ENCODE data around the gene UCKL1.
"Not testable (repeated sequence)": the region's sequence is repeated elsewhere in the genome, so short reads cannot be mapped to it uniquely, and the experiment has no call there.

UCKL1 gene

DNA sequence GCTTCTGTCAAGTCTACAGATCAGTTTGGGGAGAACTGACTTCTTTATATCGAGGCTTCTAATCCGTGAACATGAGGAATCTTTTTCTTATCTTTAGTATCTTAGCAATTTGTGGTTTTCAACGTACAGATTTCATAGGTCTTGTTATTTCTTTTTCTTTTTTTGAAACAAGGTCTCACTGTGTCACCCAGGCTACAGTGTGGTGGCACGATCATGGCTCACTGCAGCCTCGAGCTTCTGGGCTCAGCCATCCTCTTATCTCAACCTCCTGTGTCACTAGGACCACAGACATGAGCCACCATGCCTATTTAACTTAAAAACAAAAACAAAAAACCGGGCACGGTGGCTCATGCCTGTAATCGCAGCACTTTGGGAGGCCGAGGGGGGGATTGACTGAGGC is 32.0 kb downstream of the UCKL1 start:
- no peak for DNase-seq (ENCODE audit: low read depth)
- TF ChIP-seq, protein P1, sequence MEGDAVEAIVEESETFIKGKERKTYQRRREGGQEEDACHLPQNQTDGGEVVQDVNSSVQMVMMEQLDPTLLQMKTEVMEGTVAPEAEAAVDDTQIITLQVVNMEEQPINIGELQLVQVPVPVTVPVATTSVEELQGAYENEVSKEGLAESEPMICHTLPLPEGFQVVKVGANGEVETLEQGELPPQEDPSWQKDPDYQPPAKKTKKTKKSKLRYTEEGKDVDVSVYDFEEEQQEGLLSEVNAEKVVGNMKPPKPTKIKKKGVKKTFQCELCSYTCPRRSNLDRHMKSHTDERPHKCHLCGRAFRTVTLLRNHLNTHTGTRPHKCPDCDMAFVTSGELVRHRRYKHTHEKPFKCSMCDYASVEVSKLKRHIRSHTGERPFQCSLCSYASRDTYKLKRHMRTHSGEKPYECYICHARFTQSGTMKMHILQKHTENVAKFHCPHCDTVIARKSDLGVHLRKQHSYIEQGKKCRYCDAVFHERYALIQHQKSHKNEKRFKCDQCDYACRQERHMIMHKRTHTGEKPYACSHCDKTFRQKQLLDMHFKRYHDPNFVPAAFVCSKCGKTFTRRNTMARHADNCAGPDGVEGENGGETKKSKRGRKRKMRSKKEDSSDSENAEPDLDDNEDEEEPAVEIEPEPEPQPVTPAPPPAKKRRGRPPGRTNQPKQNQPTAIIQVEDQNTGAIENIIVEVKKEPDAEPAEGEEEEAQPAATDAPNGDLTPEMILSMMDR (conservative IDR thresholded peaks at IDR 0.05; ENCODE audit: low read length), result no peak
- no peak overlapping the region for H3K4me3 ChIP-seq (ENCODE audit: low read length)

DNA sequence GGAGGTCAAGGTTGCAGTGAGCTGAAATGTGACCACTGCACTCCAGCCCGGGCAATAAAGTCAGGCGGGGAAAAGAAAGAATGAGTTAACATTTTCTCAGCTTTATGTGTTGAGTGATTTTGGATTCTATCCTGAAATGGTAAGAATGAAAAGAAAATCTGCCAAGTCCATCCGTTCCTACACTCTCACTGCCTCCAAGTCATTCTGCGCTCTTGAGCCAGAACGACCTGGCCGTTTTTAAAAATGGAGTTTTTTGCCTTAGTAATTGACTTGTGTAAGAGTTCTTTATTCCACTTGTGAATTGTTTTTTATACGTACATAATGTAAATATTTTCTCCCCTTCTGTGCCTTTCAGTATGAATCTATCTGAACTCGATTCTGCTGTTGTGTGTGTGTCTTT is 32.6 kb downstream of the UCKL1 start:
- TF ChIP-seq, protein P1 (conservative IDR thresholded peaks at IDR 0.05; ENCODE audit: low read length), result no peak
- H3K4me3 ChIP-seq (ENCODE audit: low read length), result no peak overlapping the region
- DNase-seq (ENCODE audit: low read depth), result no peak

DNA sequence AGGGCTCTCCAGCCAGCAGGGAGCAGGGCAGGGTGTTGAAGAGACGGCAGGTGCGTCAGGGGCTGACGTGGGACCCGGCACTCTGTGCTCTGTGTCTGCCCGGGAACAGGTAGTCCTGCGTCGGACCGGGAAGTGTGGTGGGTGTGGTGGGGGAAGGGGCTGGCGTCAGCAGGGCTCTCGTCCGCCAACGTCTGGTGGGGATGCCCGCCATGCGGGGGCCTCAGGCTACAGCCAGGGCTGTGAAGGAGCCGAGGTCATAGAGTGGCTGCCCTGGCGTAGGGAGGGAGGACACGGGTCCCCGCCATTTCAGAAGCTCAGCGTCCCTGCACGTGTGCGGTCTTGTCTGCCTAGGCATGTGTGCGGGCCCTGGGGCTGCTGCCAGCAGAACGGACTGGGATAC is 36.0 kb downstream of the UCKL1 start:
- TF ChIP-seq, protein P1 (conservative IDR thresholded peaks at IDR 0.05; ENCODE audit: low read length), result no peak
- no peak overlapping the region for H3K4me3 ChIP-seq (ENCODE audit: low read length)
- no peak for DNase-seq (ENCODE audit: low read depth)

DNA sequence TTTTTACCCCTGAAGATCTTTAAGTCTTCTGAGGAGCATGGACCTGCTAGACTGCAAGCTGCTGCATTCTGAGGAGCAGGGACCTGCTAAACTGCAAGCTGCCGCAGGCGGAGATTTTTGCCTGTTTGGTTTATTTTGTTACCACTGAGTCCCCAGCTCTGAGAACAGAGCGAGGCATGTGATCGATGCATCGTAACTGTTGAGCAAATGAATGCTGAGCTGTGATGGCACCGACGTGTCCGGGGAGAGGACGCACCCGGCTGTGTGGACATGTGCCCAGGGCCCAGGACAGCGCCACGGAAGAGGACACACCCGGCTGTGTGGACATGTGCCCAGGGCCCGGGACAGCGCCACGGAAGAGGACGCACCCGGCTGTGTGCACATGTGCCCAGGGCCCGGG is 37.1 kb downstream of the UCKL1 start:
- no peak for DNase-seq (ENCODE audit: low read depth)
- TF ChIP-seq, protein P1 (conservative IDR thresholded peaks at IDR 0.05; ENCODE audit: low read length), result no peak
- H3K4me3 ChIP-seq (ENCODE audit: low read length), result no peak overlapping the region

DNA sequence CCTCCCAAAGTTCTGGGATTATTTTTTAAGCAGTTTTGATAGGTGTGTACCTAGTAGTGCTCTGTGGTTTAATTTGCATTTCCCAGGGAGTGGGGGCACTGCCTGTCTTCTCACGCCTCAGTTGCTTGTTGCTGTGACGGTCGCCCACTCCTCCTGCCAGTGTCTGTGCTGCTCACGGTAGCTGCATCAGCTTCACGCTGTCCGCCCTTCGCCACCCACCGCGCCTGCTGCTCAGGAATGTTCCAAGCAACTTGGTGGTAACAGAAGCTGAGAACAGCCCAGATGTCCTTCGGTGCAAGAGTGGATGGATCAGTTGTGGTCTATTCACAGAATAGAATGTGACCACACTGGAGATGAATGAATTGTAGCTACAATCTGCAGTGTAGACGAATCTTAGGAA is 38.4 kb downstream of the UCKL1 start:
- TF ChIP-seq, protein P1 (conservative IDR thresholded peaks at IDR 0.05; ENCODE audit: low read length), result no peak
- no peak for DNase-seq (ENCODE audit: low read depth)
- no peak overlapping the region for H3K4me3 ChIP-seq (ENCODE audit: low read length)

DNA sequence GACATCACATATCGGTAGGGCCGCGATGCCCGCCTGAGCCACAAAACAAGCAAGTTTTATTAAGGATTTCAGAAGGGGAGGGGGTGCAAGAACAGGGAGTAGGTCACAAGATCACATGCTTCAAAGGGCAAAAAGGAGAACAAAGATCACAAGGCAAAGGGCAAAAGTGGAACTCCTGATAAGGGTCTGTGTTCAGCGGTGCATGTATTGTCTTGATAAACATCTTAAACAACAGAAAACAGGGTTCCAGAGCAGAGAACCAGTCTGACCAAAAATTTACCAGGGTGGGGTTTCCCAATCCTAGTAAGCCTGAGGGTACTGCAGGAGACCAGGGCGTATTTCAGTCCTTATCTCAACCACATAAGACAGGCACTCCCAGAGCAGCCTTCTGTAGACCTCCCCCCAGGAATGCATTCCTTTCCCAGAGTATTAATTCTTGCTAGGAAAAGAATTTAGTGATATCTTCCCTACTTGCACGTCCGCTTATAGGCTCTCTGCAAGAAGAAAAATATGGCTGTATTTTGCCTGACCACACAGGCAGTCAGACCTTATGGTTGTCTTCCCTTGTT is 39.8 kb downstream of the UCKL1 start:
- not testable (repeated sequence) for DNase-seq (ENCODE audit: low read depth); H3K4me3 ChIP-seq (ENCODE audit: low read length)

DNA sequence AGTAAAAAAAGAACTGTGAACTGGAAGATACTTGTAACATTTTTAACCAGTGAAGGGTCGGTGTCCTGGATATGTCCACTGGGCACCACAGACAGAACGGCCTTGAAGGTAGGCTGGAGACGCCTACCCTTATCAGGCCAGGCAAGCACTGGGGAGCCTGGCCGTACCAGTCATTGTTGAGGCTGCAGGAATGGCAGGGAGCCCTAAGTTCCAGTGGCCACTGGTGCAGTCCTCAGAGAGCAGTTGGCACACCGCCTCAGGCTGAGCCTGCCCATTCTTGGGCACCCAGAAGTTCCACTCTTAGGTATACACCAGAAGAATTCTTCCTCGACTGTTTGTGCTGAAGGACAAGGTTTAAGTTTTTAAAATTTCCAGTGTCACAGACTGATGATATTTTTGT is 40.7 kb downstream of the UCKL1 start:
- no peak for DNase-seq (ENCODE audit: low read depth)
- H3K4me3 ChIP-seq (ENCODE audit: low read length), result no peak overlapping the region
- TF ChIP-seq, protein P1 (conservative IDR thresholded peaks at IDR 0.05; ENCODE audit: low read length), result no peak

DNA sequence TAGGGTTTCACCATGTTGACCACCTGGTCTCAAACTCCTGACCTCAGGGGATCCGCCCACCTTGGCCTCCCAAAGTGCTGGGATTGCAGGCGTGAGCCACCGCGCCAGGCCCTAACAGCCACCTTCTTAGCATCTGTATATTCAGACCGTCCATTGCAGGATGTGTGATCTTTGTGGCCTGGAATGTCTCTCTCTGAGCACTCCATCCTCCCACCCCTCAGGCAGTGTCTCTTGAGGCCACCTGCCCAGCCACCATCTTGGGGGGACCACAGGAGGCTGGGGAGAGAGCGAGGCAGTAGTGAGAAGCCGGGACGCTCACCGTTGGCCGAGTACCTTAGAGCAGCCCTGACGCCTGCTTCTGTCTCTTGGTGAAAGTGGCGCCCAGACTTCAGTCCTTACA is 42.4 kb downstream of the UCKL1 start:
- DNase-seq (ENCODE audit: low read depth), result no peak
- TF ChIP-seq, protein P1 (conservative IDR thresholded peaks at IDR 0.05; ENCODE audit: low read length), result no peak
- H3K4me3 ChIP-seq (ENCODE audit: low read length), result no peak overlapping the region

Data from AG10803 (cell line).